ENCODE measurements around the gene MSN.

GRCh38 chrX:65674204-65674893 is 6.9 kb downstream of the MSN start:
- TF ChIP-seq CTCF (IDR thresholded peaks at IDR 0.05; ENCODE audit: low read depth, low read length, poor library complexity, severe bottlenecking) (no peak), EZH2phosphoT487 (IDR thresholded peaks at IDR 0.05; ENCODE audit: borderline replicate concordance, low read length) (no peak)

Measured in DOHH2 (cell line).